Gastroesophageal sphincter (tissue), 4 donors: ENCODE measurements around the gene HYI. TPM values are rescaled to one million over a fixed set of nuclear protein-coding genes. Genes with fewer than 3 reads are reported as not detected.
"Not testable (repeated sequence)": the region's sequence is repeated elsewhere in the genome, so short reads cannot be mapped to it uniquely, and the experiment has no call there.

Experiments used
- ATAC-seq: fragments of 150-250 bp; one replicate; pipeline ENCODE4 v1.9.1; 2016; ENCODE audit warnings: mild to moderate bottlenecking, moderate library complexity
- H3K27ac ChIP-seq, 4 donors: fragments of 200-600 bp; sonication (generic) in 3 of 4; 1 replicate in 3 of 4; 2 replicates in 1 of 4; pipeline ENCODE4 v1.5.1; 2016 to 2019
- H3K27me3 ChIP-seq: fragments of 200-600 bp; sonication (generic); one replicate; pipeline ENCODE4 v1.5.1; 2019
- H3K36me3 ChIP-seq, 2 donors: fragments of 200-600 bp; sonication (generic); one replicate each; pipeline ENCODE4 v1.5.1; 2019; ENCODE audit warnings: control low read depth in 1 of 2
- H3K4me1 ChIP-seq, 3 donors: fragments of 200-600 bp; sonication (generic); 1 replicate in 2 of 3; 2 replicates in 1 of 3; pipeline ENCODE4 v1.5.1; 2016 to 2019; ENCODE audit warnings: control low read depth in 2 of 3
- H3K4me3 ChIP-seq, 2 donors: fragments of 200-600 bp; sonication (generic); one replicate each; pipeline ENCODE4 v1.5.1; 2019; ENCODE audit warnings: mild to moderate bottlenecking in 1 of 2, moderate library complexity in 1 of 2
- H3K9me3 ChIP-seq, 3 donors: fragments of 200-600 bp; sonication (generic); one replicate each; pipeline ENCODE4 v1.5.1; 2017 to 2019; ENCODE audit warnings: control low read depth in 2 of 3
- EP300 ChIP-seq: sonication (generic); formaldehyde crosslinking; IDR thresholded peaks from one replicate; pipeline ENCODE4 v1.6.1; 2017; ENCODE audit warnings: antibody characterized with exemption, mild to moderate bottlenecking
- POLR2A ChIP-seq, 2 donors: fragments of 450-650 bp; IDR thresholded peaks; one replicate each; pipeline ENCODE4 v1.6.1; 2017; ENCODE audit warnings: antibody characterized with exemption in 2 of 2, mild to moderate bottlenecking in 2 of 2, moderate library complexity in 1 of 2
- POLR2AphosphoS5 ChIP-seq: sonication (generic); formaldehyde crosslinking; IDR thresholded peaks from one replicate; pipeline ENCODE4 v1.6.1; 2017; ENCODE audit warnings: antibody characterized with exemption
- WGBS, 2 donors: methylation state at CpG; one replicate each; pipeline ENCODE4 v1.1.5; 2018; ENCODE audit warnings: low coverage in 1 of 2; 5-methylcytosine and 5-hydroxymethylcytosine counted together
- total RNA-seq, 4 donors: library from RNA; depleted of rRNA; stranded (reverse); fragments of >200 nt; gene quantifications; one replicate each; pipeline ENCODE4 v1.1.0, GENCODE V29; 2016
- TF ChIP-seq, protein P1 (sequence below), 4 experiments: fragments of 200-600 bp in 2 of 4; fragments of 450-650 bp in 2 of 4; sonication (generic) in 1 of 4; IDR thresholded peaks; one replicate each; pipeline ENCODE4 v1.5.1; 2017 to 2019; ENCODE audit warnings: antibody characterized with exemption in 4 of 4, mild to moderate bottlenecking in 2 of 4, moderate library complexity in 2 of 4

Gene HYI
- total RNA-seq, 4 donors from 2014 or later = 29.4 to 116 (median 50.8) TPM

DNA sequence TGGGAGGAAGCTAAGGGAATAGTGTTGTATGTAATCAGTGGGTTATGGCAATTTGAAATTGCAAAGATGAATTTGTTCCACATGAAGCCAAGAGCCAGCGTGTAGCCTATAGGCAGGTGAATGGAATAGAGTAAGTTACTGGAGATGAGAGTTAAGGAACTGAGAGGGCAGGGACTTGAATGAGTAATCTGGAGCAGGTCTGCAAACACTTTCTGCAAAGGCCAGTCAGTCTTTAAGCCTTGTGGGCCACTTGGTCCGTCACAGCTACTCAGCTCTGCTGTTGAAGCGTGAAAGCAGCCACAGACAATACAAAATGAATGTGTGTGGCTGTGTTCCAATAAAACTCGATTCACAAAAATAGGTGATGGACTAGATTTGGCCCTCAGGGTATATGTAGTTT, 34.9 kb downstream of the HYI start:
- 82 to 100% methylated on average over 2 to 4 of the region's 4 CpGs for WGBS, 2 donors

DNA sequence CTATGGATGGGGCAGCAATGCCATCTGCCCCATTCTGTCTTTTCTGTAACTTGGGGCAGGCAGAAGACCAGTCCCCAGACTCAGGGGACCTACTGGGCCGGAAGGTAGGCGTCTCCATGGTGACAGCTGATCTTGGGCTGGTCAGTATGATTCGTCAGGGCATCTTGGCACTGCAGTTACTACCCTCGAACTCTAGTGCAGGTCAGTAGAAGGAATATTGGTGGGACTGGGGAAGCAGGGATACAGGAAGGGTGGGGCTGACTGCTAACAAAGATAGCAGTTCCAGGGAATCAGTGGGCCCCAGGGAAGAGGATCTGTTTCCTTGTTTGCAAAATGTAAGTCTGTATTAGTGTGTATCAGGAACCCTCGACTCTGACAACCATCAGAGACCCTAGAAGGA, 37.8 kb downstream of the HYI start:
- H3K9me3 ChIP-seq = no peaks in the 10 kb centered on the region

More for the DNA sequence above, 34.9 kb downstream of the HYI start:
- Histone ChIP-seq H3K27ac (no peak overlapping the region), H3K4me1 (no peaks in the 10 kb centered on the region), H3K4me3 (no peak overlapping the region), H3K9me3 (no peaks in the 10 kb centered on the region), H3K36me3 (peaks cover 2 to 90% of the 10 kb centered on the region in 2 donors), H3K27me3 (no peaks in the 10 kb centered on the region)
- no peak for ATAC-seq
- TF ChIP-seq POLR2AphosphoS5 = no peak
- TF ChIP-seq EP300 = no peak
- TF ChIP-seq, protein P1, sequence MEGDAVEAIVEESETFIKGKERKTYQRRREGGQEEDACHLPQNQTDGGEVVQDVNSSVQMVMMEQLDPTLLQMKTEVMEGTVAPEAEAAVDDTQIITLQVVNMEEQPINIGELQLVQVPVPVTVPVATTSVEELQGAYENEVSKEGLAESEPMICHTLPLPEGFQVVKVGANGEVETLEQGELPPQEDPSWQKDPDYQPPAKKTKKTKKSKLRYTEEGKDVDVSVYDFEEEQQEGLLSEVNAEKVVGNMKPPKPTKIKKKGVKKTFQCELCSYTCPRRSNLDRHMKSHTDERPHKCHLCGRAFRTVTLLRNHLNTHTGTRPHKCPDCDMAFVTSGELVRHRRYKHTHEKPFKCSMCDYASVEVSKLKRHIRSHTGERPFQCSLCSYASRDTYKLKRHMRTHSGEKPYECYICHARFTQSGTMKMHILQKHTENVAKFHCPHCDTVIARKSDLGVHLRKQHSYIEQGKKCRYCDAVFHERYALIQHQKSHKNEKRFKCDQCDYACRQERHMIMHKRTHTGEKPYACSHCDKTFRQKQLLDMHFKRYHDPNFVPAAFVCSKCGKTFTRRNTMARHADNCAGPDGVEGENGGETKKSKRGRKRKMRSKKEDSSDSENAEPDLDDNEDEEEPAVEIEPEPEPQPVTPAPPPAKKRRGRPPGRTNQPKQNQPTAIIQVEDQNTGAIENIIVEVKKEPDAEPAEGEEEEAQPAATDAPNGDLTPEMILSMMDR (IDR thresholded peaks at IDR 0.05) = no peak
- no peak for TF ChIP-seq POLR2A (IDR thresholded peaks at IDR 0.05)

DNA sequence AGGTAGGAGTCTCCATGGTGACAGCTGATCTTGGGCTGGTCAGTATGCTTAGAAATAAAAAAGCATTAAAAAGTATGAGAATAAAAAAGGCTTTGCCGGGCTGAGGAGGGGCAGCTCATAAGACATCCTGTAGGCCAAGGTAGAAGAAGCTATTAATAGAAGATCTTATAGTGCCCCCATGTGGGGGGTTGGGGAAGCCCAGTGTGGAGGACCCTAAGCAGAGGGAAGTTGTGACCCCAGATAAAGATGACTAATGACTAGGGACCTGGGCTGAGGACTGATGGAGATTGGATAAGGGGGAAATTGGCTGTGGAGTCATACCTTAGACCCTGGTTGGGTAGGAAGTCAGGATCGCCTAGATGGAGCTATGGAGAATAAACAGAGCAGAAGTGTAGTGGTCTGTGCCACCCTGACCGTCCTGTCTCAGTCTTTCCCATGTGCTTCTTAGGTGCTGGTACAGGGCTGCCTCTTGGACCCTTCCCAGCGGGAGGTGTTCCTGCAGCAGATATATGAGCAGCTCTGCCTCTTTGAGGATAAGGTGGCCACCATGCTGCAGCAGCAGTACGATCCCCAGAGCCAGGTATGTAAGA, 39.0 kb downstream of the HYI start:
- TF ChIP-seq POLR2AphosphoS5 = no peak
- TF ChIP-seq, protein P1 (IDR thresholded peaks at IDR 0.05) = peak in 3 of 4 experiments; percentile 54 to 68 (median 56)
- no peak overlapping the region for H3K27ac ChIP-seq
- no peaks in the 10 kb centered on the region for H3K9me3 ChIP-seq
- WGBS, 2 donors = 44 to 55% methylated on average over 1 to 3 of the region's 5 CpGs
- H3K4me3 ChIP-seq = no peak overlapping the region
- peaks cover 0 to 71% of the 10 kb centered on the region in 2 donors for H3K36me3 ChIP-seq
- no peaks in the 10 kb centered on the region for H3K27me3 ChIP-seq
- ATAC-seq = peak; percentile 57
- no peaks in the 10 kb centered on the region for H3K4me1 ChIP-seq

More for the DNA sequence above, 37.8 kb downstream of the HYI start:
- 63 to 82% methylated on average over 2 of the region's 5 CpGs for WGBS, 2 donors
- Histone ChIP-seq H3K4me1 (no peaks in the 10 kb centered on the region), H3K36me3 (peaks cover 2 to 71% of the 10 kb centered on the region in 2 donors), H3K27me3 (no peaks in the 10 kb centered on the region), H3K27ac (no peak overlapping the region), H3K4me3 (no peak overlapping the region)
- ATAC-seq = no peak
- TF ChIP-seq POLR2A (IDR thresholded peaks at IDR 0.05) = no peak
- TF ChIP-seq, protein P1 (IDR thresholded peaks at IDR 0.05) = no peak
- TF ChIP-seq POLR2AphosphoS5 = no peak
- TF ChIP-seq EP300 = no peak

DNA sequence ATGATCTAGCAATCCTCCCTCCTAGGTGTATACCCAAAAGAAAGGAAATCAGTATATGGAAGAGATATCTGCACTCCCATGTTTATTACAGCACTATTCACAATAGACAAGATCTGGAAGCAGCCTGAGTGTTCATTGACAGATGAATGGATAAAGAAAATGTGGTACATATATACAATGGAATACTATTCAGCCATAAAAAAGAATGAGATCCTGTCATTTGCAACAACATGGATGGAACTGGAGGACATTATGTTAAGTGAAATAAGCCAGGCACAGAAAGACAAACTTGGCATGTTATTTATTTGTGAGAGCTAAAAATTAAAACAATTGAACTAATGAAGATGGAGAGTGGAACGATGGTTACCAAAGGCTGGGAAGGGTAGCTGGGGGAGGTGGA, 40.3 kb downstream of the HYI start:
- H3K4me1 ChIP-seq, H3K9me3 ChIP-seq, H3K27me3 ChIP-seq, H3K27ac ChIP-seq, H3K4me3 ChIP-seq, ATAC-seq: not testable (repeated sequence)
- 88 to 91% methylated on average over 1 of the region's 1 CpG for WGBS, 2 donors
- peaks cover 0 to 71% of the 10 kb centered on the region in 2 donors for H3K36me3 ChIP-seq

DNA sequence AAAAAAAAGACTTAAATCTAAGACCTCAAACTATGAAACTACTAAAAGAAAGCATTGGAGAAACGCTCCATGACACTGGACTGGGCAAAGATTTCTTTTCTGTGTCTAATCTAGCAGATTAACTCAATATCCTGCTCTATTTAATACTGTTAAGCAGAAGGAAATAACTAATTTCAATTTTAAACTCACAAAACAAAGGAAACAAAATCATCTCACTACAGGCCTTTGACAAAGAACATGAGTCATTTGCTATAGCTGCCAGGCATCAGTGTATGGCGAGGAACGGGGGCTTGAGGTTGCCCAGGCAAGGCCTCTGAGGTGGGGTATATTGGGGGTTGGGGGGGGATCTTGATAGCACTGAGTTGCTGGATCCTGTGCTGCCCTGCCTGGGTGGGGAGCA, 43.2 kb downstream of the HYI start:
- no peaks in the 10 kb centered on the region for H3K27me3 ChIP-seq
- WGBS, 2 donors = 56 to 85% methylated on average over 1 of the region's 3 CpGs
- no peaks in the 10 kb centered on the region for H3K9me3 ChIP-seq
- no peak for ATAC-seq
- H3K4me1 ChIP-seq = no peaks in the 10 kb centered on the region
- no peak for TF ChIP-seq POLR2A (IDR thresholded peaks at IDR 0.05)
- TF ChIP-seq EP300 = no peak
- TF ChIP-seq POLR2AphosphoS5 = no peak
- TF ChIP-seq, protein P1 (IDR thresholded peaks at IDR 0.05) = no peak
- no peak overlapping the region for H3K27ac ChIP-seq
- no peak overlapping the region for H3K4me3 ChIP-seq
- peaks cover 3 to 71% of the 10 kb centered on the region in 2 donors for H3K36me3 ChIP-seq
